ENCODE results near the gene TOP2A.

- TF ChIP-seq POLR2A (IDR thresholded peaks at IDR 0.05): no peak
- no peak for TF ChIP-seq CTCF (IDR thresholded peaks at IDR 0.05)
These were observed 463 bp downstream of the TOP2A start for GRCh38 chr17:40417258-40417608.
